DMS153 treated with DMSO at 0.1 percent for 48 hours (cell line): ENCODE data around the gene MRM1.

Experiments
- DNase-seq: peaks from one replicate; lab custom pipeline; 2025; ENCODE audit not compliant: unreplicated experiment; lab: John Stamatoyannopoulos, UW

The MRM1 gene

GRCh38 chr17:36629252-36629847 is 28.0 kb downstream of the MRM1 start:
- peak; percentile 67 for DNase-seq

DNA sequence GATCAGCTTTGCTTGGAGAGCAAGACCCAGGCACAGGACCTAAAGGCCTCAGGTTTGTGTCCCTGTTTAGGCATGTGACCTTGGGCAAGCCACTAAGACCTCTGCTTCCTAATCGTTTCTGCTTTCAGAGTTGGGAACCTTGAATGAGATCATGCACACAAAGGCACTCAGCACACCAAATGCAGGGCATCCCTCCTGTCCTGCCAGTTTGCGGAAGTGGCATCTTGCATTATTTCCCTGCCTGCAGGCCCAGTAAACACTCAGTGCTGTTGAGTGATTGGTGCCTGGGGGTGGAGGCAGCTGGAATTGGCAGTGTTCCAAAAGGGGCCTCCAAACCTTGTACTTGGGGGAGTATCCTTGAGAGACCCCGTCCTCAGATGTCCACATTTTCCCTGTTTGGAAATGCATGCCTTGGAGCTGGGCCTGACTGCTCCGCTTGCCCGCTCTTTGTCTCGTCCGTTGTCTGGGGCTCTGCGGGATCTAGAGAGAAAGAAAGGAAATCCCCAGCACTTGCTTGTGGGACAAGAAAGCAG is 28.7 kb downstream of the MRM1 start:
- no peak for DNase-seq

GRCh38 chr17:36631022-36631421 is 29.6 kb downstream of the MRM1 start:
- DNase-seq = no peak

DNA sequence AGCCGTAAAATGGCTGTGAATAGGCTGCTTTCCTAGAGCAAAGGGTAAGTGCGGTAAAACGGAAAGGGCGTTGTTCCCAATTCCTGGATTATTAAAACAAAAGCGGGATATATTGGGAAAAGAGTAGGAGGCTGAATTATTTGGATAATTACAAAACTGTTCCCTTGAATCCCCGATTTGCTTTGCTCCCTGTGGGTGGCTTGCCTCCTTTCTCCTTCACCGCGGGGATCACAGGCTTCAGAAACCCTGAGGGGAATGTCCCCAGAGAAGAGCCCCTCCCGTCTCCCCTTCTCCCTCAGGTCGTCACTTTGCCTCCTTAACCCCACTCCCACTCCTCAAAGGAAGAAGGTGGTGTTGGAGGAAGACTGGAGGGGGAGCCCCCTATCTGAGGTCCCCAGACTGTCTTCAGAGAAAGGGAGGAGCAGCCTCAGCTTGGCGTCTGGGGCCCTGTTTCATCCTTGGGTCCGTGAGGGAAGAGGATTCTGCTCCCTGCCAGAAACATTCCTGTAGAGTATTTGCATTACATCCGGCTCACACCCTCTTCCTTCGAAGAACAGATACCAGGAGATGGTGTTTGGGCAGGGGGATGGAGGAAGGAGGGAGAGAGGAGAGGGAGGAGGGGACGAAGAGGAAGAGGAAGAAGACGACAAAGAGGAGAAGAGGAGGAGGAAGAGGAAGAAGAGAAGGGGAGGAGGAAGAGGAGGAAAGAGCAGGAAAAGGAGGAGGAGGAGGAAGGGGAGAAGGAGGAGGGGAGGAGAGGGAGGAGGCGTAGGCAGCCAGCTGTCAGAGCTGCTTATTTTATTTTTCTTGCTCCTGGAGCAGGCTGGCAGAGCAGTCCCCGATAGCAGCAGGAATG is 31.8 kb downstream of the MRM1 start:
- no peak for DNase-seq

DNA sequence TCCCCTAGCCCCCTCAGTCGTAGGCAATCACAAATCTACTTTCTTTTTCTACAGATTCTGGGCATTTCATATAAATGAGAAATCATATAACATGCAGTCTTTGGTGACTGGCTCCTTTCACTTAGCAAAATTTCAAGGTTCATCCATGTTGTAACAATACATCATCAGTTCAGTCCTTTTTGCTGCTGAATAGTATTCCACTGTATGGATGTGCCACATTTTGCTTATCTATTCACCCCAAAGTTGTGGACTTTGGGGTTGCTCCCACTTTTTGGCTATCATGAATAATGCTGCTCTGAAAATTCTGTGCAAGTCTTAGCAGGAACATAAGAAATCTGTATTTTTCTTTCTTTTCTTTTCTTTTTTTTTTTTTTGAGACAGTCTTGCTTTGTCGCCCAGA is 39.0 kb downstream of the MRM1 start:
- DNase-seq = no peak

DNA sequence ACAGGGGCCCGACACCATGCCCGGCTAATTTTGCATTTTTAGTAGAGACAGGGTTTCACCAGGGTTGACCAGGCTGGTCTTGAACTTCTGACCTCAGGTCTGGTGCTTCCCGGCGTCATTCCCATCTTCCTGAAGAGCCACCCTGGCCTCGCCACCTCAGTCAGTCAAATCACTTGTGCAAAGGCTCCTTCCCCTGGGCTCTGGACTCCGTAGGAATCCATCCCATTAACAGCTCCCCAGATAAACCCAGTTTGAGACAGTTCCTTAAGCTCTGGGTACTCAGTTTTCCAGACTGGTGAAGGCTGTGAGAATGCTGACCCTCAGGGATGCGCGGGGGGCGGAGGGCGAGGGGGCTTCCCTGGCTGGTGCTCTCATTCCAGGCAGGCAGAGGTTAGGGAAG is 39.5 kb downstream of the MRM1 start:
- DNase-seq = no peak

DNA sequence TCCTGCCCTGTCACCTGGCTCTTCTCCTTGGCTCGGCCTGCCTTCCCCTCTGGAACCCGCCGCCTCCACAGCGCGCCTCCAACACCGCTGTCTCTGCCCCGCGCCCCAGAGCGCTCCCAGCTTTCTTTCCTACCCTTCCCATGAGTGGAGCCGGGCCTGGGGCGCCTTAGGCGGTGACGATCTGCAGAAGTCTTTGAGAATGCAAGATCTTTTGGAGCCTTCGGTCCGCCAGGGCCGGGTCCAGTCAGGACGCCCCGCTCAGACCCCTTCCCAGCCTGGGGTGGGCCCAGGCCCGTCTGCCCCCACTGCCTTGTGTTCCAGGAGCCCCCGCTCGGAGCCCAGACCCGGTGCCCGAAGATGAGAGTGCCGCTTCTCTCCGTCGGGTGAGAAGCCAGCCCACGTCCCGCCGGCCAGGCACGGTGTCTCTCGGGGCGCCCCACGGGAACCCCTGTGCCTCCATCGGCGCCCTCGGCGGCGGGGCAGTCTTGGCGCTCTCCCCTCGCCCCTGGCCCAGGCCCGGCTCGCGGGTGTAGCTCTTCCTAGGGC is 40.0 kb downstream of the MRM1 start:
- no peak for DNase-seq

- DNase-seq = no peak
These were observed 40.8 kb downstream of the MRM1 start for GRCh38 chr17:36641877-36642845.

DNA sequence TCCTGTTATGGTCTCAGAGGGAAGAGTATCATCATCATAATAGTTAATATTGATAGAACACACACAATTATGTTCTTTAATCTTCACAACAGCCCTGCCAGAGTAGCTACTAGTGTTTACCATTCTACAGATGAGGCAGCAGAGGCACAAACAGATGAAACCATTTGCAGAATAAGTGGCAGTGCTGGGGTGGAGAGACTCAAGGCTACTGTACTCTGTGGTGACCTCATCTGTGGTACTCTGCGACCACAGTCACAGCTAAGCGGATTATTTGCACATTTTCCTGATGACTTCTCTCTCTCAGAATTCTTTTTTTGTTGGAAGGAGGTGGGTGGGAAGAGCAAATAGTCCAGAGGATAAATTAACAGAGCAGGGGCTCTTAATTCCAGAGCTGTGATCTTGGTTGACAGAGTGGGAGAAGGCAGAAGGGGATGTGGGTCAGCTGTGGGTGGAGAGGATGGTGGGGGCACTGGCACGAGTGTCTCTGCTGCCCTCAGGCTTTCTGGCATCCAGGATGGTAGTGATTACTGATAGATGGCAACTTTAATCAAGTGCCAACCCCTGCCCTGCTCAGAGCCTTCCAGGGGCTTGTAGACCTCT is 41.8 kb downstream of the MRM1 start:
- DNase-seq = no peak

GRCh38 chr17:36645422-36645821 is 44.0 kb downstream of the MRM1 start:
- no peak for DNase-seq

- DNase-seq = no peak
These were observed 46.3 kb downstream of the MRM1 start for GRCh38 chr17:36647636-36648035.

GRCh38 chr17:36650096-36650775 is 48.9 kb downstream of the MRM1 start:
- DNase-seq = no peak

- no peak for DNase-seq
These were observed 52.0 kb downstream of the MRM1 start for GRCh38 chr17:36653374-36653773.

GRCh38 chr17:36653856-36654255 is 52.5 kb downstream of the MRM1 start:
- no peak for DNase-seq

- DNase-seq = no peak
These were observed 54.3 kb downstream of the MRM1 start for GRCh38 chr17:36655726-36656125.

DNA sequence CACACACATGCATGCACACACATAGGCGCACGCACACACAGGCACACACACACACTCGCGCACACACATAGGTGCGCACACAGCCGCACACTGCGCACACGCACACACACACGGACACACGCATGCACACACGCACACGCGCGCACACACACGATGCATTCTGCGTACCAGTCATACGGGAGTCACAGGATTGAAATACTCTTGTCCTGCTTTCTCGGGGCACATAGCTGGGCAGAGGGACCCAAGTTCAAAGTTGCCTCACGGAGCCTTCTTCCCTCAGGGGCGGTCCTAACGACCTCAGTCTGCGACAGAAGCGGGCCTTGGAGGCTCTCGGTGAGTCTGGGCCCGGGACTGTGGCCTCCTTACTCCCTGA is 56.0 kb downstream of the MRM1 start:
- no peak for DNase-seq

- DNase-seq = no peak
These were observed 56.5 kb downstream of the MRM1 start for GRCh38 chr17:36657763-36658490.
